GM19351 (cell line): Measurements from ENCODE around the gene PGK1.

Source experiments
- ATAC-seq: cut with Tn5 transposase; IDR thresholded peaks from one replicate; pipeline ENCODE4 v1.9.1; 2021; ENCODE audit warnings: mild to moderate bottlenecking, moderate library complexity; ENCODE audit not compliant: unreplicated experiment

Gene PGK1

DNA sequence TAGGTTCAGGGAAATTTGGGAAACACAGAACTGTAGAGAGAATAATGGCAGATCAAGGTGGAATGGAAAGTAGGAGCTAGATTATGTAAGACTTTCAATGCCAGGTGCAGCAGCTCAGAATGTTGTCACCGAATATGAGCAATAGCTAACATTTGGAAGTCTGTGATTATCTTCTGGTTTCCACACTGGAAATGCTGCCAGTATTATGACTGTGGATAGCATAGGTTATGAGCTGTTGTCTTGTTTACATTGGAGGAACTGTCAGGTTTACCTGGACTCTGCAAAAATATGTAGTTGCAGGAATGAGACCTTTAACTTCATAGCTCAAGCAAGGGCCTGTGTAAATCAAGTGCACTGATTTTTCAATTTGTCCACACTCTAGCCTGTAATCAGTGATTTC, 61.4 kb downstream of the PGK1 start:
- no peak for ATAC-seq

DNA sequence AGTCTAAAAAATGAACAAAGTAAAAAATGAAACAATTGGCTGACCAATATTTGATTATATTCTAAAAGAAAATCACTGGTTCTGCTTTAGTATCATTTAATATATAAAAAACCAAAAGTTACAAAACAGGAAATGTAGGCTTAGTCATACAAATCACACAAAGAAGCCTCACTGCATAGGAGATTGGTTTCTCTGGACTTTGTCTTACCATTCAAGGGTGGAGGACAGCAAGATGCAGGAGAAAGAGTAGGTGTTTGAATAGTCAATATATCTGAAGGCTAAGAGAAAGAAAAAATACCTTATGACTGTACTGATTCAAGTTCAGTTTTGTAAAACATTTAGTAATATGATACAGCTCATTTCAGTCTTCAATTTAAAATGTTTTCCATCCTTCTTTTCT, 64.0 kb downstream of the PGK1 start:
- no peak for ATAC-seq
